ENCODE measurements around the gene HSD17B12. TPM values are rescaled to one million over a fixed set of nuclear protein-coding genes. Genes with fewer than 3 reads are reported as not detected.

The HSD17B12 gene
- polyA plus RNA-seq, 1 donor from 2014 or later: 58.8 TPM

DNA sequence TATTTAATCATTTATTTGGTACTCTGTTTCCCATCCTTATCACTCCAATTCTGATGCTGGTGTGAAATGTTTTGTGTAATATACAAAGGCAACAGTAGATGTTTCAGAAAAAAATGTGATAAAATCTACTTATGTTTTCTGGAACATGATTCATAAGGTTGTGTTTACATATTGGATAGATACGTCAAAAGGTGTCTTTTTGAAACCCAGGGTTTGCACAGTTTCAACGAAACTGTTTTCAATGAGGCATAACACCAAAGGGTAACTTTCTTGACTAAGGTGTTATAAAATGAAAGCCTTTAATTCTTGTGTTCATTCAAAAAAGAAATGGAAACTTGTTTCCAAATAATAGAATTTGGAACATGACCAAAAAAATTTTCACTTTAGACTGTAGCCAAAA, 33.8 kb upstream of the HSD17B12 start:
- Histone ChIP-seq H3K27ac (ENCODE audit: low read length) (no peak overlapping the region), H3K4me3 (ENCODE audit: low read length) (no peak overlapping the region), H3K27me3 (ENCODE audit: insufficient read depth, low read depth, low read length) (no peaks in the 10 kb centered on the region), H3K4me2 (ENCODE audit: low read length) (no peak overlapping the region), H3K9me2 (ENCODE audit: insufficient read depth, low read length) (no peaks in the 10 kb centered on the region), H4K20me1 (ENCODE audit: insufficient read depth) (no peaks in the 10 kb centered on the region), H3F3A (ENCODE audit: insufficient read depth, low read length, poor library complexity, severe bottlenecking) (no peaks in the 10 kb centered on the region), H3K79me2 (replicated peaks; ENCODE audit: insufficient read depth, low read length) (peaks cover 21% of the 10 kb centered on the region), H2AFZ (ENCODE audit: low read depth, low read length) (no peak overlapping the region), H3K9ac (ENCODE audit: low read length) (no peak overlapping the region), H3K9me3 (ENCODE audit: low read length) (no peaks in the 10 kb centered on the region), H3K36me3 (ENCODE audit: insufficient read depth, low read length) (no peaks in the 10 kb centered on the region)
- TF ChIP-seq MXI1 (conservative IDR thresholded peaks at IDR 0.05; ENCODE audit: poor library complexity, severe bottlenecking): no peak
- no peak for TF ChIP-seq RAD21 (conservative IDR thresholded peaks at IDR 0.05)
- TF ChIP-seq, protein P1, sequence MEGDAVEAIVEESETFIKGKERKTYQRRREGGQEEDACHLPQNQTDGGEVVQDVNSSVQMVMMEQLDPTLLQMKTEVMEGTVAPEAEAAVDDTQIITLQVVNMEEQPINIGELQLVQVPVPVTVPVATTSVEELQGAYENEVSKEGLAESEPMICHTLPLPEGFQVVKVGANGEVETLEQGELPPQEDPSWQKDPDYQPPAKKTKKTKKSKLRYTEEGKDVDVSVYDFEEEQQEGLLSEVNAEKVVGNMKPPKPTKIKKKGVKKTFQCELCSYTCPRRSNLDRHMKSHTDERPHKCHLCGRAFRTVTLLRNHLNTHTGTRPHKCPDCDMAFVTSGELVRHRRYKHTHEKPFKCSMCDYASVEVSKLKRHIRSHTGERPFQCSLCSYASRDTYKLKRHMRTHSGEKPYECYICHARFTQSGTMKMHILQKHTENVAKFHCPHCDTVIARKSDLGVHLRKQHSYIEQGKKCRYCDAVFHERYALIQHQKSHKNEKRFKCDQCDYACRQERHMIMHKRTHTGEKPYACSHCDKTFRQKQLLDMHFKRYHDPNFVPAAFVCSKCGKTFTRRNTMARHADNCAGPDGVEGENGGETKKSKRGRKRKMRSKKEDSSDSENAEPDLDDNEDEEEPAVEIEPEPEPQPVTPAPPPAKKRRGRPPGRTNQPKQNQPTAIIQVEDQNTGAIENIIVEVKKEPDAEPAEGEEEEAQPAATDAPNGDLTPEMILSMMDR (IDR thresholded peaks at IDR 0.05; ENCODE audit: poor library complexity, severe bottlenecking): no peak
- TF ChIP-seq, protein P2, sequence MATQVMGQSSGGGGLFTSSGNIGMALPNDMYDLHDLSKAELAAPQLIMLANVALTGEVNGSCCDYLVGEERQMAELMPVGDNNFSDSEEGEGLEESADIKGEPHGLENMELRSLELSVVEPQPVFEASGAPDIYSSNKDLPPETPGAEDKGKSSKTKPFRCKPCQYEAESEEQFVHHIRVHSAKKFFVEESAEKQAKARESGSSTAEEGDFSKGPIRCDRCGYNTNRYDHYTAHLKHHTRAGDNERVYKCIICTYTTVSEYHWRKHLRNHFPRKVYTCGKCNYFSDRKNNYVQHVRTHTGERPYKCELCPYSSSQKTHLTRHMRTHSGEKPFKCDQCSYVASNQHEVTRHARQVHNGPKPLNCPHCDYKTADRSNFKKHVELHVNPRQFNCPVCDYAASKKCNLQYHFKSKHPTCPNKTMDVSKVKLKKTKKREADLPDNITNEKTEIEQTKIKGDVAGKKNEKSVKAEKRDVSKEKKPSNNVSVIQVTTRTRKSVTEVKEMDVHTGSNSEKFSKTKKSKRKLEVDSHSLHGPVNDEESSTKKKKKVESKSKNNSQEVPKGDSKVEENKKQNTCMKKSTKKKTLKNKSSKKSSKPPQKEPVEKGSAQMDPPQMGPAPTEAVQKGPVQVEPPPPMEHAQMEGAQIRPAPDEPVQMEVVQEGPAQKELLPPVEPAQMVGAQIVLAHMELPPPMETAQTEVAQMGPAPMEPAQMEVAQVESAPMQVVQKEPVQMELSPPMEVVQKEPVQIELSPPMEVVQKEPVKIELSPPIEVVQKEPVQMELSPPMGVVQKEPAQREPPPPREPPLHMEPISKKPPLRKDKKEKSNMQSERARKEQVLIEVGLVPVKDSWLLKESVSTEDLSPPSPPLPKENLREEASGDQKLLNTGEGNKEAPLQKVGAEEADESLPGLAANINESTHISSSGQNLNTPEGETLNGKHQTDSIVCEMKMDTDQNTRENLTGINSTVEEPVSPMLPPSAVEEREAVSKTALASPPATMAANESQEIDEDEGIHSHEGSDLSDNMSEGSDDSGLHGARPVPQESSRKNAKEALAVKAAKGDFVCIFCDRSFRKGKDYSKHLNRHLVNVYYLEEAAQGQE (IDR thresholded peaks at IDR 0.05; ENCODE audit: borderline replicate concordance): no peak
- no peak for TF ChIP-seq EP300 (conservative IDR thresholded peaks at IDR 0.05; ENCODE audit: poor library complexity, severe bottlenecking)
- TF ChIP-seq SMC3 (conservative IDR thresholded peaks at IDR 0.05; ENCODE audit: poor library complexity): no peak
- TF ChIP-seq TAF1 (IDR thresholded peaks at IDR 0.05; ENCODE audit: low read depth): no peak
- no peak for TF ChIP-seq POLR2AphosphoS5 (IDR thresholded peaks at IDR 0.05)
- TF ChIP-seq EZH2 (IDR thresholded peaks at IDR 0.05; ENCODE audit: borderline replicate concordance, insufficient read depth, low read length, poor library complexity, severe bottlenecking): no peak

DNA sequence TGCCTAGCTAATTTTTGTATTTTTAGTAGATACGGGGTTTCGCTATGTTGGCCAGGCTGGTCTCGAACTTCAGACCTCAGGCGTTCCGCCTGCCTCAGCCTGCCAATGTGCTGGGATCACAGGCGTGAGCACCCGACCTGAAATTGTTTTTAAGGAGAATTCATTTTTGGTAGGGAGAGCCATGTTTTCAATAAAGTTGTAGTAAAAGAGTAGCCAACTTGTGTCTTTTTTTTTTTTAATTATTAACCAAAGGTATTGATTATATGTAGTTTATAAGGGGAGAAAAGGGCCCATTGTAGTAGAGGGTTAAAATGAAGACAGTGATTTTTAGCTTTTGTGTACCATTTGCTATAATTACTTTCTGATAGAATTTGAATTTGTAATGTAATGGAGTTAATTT, 31.6 kb upstream of the HSD17B12 start:
- Histone ChIP-seq H3K27ac (ENCODE audit: low read length) (no peak overlapping the region), H3F3A (ENCODE audit: insufficient read depth, low read length, poor library complexity, severe bottlenecking) (no peaks in the 10 kb centered on the region), H3K4me2 (ENCODE audit: low read length) (no peak overlapping the region), H4K20me1 (ENCODE audit: insufficient read depth) (no peaks in the 10 kb centered on the region), H3K4me3 (ENCODE audit: low read length) (no peak overlapping the region), H3K79me2 (replicated peaks; ENCODE audit: insufficient read depth, low read length) (peaks cover 21% of the 10 kb centered on the region), H2AFZ (ENCODE audit: low read depth, low read length) (no peak overlapping the region), H3K36me3 (ENCODE audit: insufficient read depth, low read length) (no peaks in the 10 kb centered on the region), H3K27me3 (ENCODE audit: insufficient read depth, low read depth, low read length) (no peaks in the 10 kb centered on the region), H3K9ac (ENCODE audit: low read length) (no peak overlapping the region), H3K9me2 (ENCODE audit: insufficient read depth, low read length) (no peaks in the 10 kb centered on the region), H3K9me3 (ENCODE audit: low read length) (no peaks in the 10 kb centered on the region)
- TF ChIP-seq POLR2AphosphoS5 (IDR thresholded peaks at IDR 0.05) (no peak), MXI1 (conservative IDR thresholded peaks at IDR 0.05; ENCODE audit: poor library complexity, severe bottlenecking) (no peak), RAD21 (conservative IDR thresholded peaks at IDR 0.05) (no peak), SMC3 (conservative IDR thresholded peaks at IDR 0.05; ENCODE audit: poor library complexity) (no peak), TAF1 (IDR thresholded peaks at IDR 0.05; ENCODE audit: low read depth) (no peak), EZH2 (IDR thresholded peaks at IDR 0.05; ENCODE audit: borderline replicate concordance, insufficient read depth, low read length, poor library complexity, severe bottlenecking) (no peak), EP300 (conservative IDR thresholded peaks at IDR 0.05; ENCODE audit: poor library complexity, severe bottlenecking) (no peak)
- TF ChIP-seq, protein P1 (IDR thresholded peaks at IDR 0.05; ENCODE audit: poor library complexity, severe bottlenecking): no peak
- TF ChIP-seq, protein P2 (IDR thresholded peaks at IDR 0.05; ENCODE audit: borderline replicate concordance): no peak

All from neural cell (in vitro differentiated cells).